T-helper 1 cell treated with Interleukin-12 subunit alpha and Interleukin-12 subunit beta and Interleukin-4 antibody, amounts not matched to agents 30 μg/mL and 1 μg/mL, for 36 hours (primary cell): ENCODE results near the gene C15orf62.

ENCODE experiments used
- H3K27ac Mint-ChIP-seq: one replicate; pipeline ENCODE4 v1.8.0; 2021; ENCODE audit warnings: mild to moderate bottlenecking, mixed read lengths
- H3K27me3 Mint-ChIP-seq: one replicate; pipeline ENCODE4 v1.8.0; 2021; ENCODE audit warnings: low read depth, mixed read lengths
- H3K36me3 Mint-ChIP-seq: one replicate; pipeline ENCODE4 v1.8.0; 2021; ENCODE audit warnings: low read depth, mixed read lengths
- H3K4me1 Mint-ChIP-seq: one replicate; pipeline ENCODE4 v1.8.0; 2021; ENCODE audit warnings: low read depth, mixed read lengths
- H3K4me3 Mint-ChIP-seq: one replicate; pipeline ENCODE4 v1.8.0; 2021; ENCODE audit warnings: mild to moderate bottlenecking, moderate library complexity, mixed read lengths
- H3K9me3 Mint-ChIP-seq: one replicate; pipeline ENCODE4 v1.8.0; 2021; ENCODE audit warnings: mixed read lengths

Gene C15orf62

DNA sequence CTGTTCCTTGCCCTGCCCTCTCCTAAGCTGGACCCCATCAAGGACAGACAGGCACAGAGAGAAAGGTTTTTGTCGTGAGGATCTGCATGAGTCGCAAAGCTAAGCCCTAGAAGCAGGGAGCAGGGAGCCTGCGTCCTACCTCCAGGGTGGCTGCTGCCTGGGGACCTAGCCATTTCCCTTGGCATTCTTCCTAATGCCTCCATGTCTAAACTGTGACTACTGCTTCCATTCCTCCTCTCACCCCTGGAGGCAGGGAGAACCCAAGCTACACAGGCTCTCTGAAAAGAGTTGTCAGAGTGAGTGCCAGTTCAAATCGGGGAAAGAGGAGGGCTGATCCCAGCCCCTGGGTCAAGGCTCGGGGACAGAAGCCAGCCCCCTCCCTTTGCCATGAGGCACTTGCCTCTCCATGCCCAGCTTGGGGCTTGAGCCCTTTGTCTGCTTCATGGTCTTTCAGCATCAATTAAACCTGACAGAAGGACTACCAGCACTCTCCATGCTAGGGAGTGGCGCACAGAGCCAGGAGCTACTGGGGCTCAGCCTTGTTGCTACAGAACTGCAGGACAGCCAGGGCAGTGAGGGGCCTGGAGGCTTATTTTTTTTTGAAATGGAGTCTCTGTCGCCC, 3.5 kb upstream of the C15orf62 start:
- H3K4me1 Mint-ChIP-seq: peaks cover 32% of the 10 kb centered on the region

GRCh38 chr15:40766906-40767837, 2.6 kb upstream of the C15orf62 start:
- H3K36me3 Mint-ChIP-seq: peaks cover 7% of the 10 kb centered on the region
- H3K4me3 Mint-ChIP-seq: no peak overlapping the region
- no peaks in the 10 kb centered on the region for H3K27me3 Mint-ChIP-seq
- H3K9me3 Mint-ChIP-seq: no peaks in the 10 kb centered on the region
- no peak overlapping the region for H3K27ac Mint-ChIP-seq
- H3K4me1 Mint-ChIP-seq: peaks cover 32% of the 10 kb centered on the region

More for the DNA sequence above, 3.5 kb upstream of the C15orf62 start:
- Mint-ChIP-seq H3K4me3 (no peak overlapping the region), H3K27me3 (no peaks in the 10 kb centered on the region), H3K27ac (peak overlapping the region; percentile 15), H3K36me3 (peaks cover 7% of the 10 kb centered on the region), H3K9me3 (no peaks in the 10 kb centered on the region)

DNA sequence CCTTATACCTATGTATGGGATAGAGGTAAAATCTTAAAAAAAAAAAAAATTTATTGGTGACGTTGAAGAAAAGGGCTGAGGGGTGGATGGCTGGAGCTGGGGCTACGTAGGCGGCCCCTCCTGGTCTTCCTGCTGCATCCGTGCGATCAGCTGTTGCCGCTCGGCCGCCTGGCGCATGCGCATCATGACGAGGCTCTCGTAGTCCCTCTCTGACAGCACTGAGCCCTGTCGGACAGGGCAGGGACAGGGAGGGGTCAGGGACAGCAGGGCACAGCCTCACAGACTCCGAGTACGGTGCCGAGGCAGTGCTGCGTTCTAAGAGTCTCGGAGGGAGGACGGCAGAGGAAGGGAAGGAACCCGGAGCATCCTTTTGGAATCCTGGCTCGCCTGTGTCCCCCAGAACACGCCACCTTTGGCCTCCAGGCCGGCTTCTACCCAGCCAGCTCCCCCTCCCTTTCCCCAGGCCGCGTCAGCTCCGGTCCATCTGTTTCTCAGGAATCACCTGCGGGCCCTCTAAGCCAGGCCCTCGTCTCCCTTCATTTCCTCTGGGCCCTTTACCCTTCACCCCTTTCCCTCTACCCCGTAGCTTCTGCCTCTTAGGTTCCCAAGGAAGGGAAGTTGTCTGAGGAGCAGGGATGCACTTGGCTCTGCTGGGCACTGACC, 1.8 kb upstream of the C15orf62 start:
- no peaks in the 10 kb centered on the region for H3K27me3 Mint-ChIP-seq
- no peaks in the 10 kb centered on the region for H3K9me3 Mint-ChIP-seq
- peaks cover 8% of the 10 kb centered on the region for H3K36me3 Mint-ChIP-seq
- no peak overlapping the region for H3K27ac Mint-ChIP-seq
- H3K4me3 Mint-ChIP-seq: no peak overlapping the region
- H3K4me1 Mint-ChIP-seq: peaks cover 29% of the 10 kb centered on the region

GRCh38 chr15:40768521-40769273, 1.1 kb upstream of the C15orf62 start:
- peaks cover 11% of the 10 kb centered on the region for H3K36me3 Mint-ChIP-seq
- H3K9me3 Mint-ChIP-seq: no peaks in the 10 kb centered on the region
- H3K27ac Mint-ChIP-seq: peak overlapping the region; percentile 76
- H3K4me1 Mint-ChIP-seq: peaks cover 27% of the 10 kb centered on the region
- peak overlapping the region; percentile 33 for H3K4me3 Mint-ChIP-seq
- H3K27me3 Mint-ChIP-seq: no peaks in the 10 kb centered on the region

GRCh38 chr15:40770147-40770721, 454 bp downstream of the C15orf62 start:
- Mint-ChIP-seq H3K36me3 (peaks cover 14% of the 10 kb centered on the region), H3K27ac (peak overlapping the region; percentile 76), H3K4me3 (no peak overlapping the region), H3K4me1 (peaks cover 20% of the 10 kb centered on the region), H3K9me3 (no peaks in the 10 kb centered on the region), H3K27me3 (no peaks in the 10 kb centered on the region)

- no peaks in the 10 kb centered on the region for H3K27me3 Mint-ChIP-seq
- H3K4me3 Mint-ChIP-seq: no peak overlapping the region
- peaks cover 13% of the 10 kb centered on the region for H3K4me1 Mint-ChIP-seq
- H3K9me3 Mint-ChIP-seq: no peaks in the 10 kb centered on the region
- no peak overlapping the region for H3K27ac Mint-ChIP-seq
- H3K36me3 Mint-ChIP-seq: peaks cover 14% of the 10 kb centered on the region
These were observed 1.5 kb downstream of the C15orf62 start for GRCh38 chr15:40771242-40771641.

DNA sequence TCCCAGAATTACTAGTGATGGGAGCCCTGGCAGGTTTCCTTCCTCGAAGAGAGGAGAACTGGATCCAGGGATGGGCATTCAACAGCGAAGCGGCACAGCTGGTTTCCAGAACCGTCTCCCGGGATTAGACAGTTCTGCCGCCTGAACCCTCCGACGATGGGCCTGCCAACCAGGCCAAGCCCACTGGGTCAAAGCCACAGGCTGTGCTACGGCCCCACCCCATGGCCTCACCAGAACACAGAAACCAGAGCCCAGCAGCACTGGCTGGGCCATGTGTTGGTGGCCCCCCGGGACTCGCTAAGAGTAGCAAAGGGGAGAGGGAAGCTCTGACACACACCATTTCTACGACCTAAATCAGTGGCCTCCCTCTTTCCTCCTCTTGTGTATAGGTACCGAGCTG, 2.2 kb downstream of the C15orf62 start:
- H3K4me3 Mint-ChIP-seq: no peak overlapping the region
- H3K27ac Mint-ChIP-seq: no peak overlapping the region
- no peaks in the 10 kb centered on the region for H3K27me3 Mint-ChIP-seq
- H3K4me1 Mint-ChIP-seq: peaks cover 17% of the 10 kb centered on the region
- H3K36me3 Mint-ChIP-seq: peaks cover 17% of the 10 kb centered on the region
- H3K9me3 Mint-ChIP-seq: no peaks in the 10 kb centered on the region

GRCh38 chr15:40773496-40773895, 3.7 kb downstream of the C15orf62 start:
- no peak overlapping the region for H3K27ac Mint-ChIP-seq
- H3K9me3 Mint-ChIP-seq: no peaks in the 10 kb centered on the region
- no peaks in the 10 kb centered on the region for H3K27me3 Mint-ChIP-seq
- H3K4me3 Mint-ChIP-seq: no peak overlapping the region
- H3K36me3 Mint-ChIP-seq: peaks cover 15% of the 10 kb centered on the region
- peaks cover 14% of the 10 kb centered on the region for H3K4me1 Mint-ChIP-seq

DNA sequence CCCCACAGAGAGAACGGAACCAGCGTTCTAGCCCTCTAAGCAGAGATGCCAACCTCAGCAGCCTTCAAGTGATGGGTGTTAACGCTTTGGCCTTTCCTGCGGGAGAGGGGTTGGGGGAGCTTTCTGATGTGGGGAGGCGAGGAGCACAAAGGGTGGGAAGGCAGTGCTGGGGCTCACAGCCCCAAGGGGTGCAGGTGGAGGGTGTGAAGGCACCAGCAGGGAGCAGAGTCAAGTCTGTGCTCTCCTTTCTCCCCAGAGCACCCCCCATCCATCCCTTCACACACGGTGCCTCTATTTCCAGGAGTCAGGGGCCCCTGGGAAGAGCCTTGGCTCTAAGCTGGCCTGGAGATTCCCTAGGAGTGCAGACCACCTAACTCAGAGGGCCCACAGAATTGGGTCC, 4.1 kb downstream of the C15orf62 start:
- no peaks in the 10 kb centered on the region for H3K9me3 Mint-ChIP-seq
- H3K27ac Mint-ChIP-seq: no peak overlapping the region
- no peak overlapping the region for H3K4me3 Mint-ChIP-seq
- H3K4me1 Mint-ChIP-seq: peaks cover 12% of the 10 kb centered on the region
- H3K36me3 Mint-ChIP-seq: peaks cover 16% of the 10 kb centered on the region
- H3K27me3 Mint-ChIP-seq: no peaks in the 10 kb centered on the region

DNA sequence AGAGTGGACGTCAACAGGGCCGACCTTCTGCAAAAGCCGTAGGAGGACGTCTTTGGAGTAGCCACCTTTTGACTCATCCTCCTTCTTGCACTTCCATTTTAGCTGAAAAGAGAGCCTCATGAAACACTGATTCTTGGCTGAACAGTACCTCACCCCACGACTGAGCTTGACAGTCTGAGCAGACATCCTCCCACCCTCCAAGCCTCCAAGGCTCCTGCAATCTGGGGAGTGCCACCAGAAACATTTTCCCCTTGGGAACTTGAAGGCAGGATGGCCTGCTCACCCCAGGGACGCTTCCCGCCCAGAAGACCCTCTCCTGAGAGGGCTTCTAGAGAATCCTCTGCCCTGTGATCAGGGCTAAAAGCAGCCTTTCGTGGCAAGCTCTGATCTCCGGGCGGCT, 5.2 kb downstream of the C15orf62 start:
- H3K4me3 Mint-ChIP-seq: no peak overlapping the region
- H3K9me3 Mint-ChIP-seq: no peaks in the 10 kb centered on the region
- no peaks in the 10 kb centered on the region for H3K27me3 Mint-ChIP-seq
- peaks cover 17% of the 10 kb centered on the region for H3K36me3 Mint-ChIP-seq
- no peak overlapping the region for H3K27ac Mint-ChIP-seq
- H3K4me1 Mint-ChIP-seq: peaks cover 7% of the 10 kb centered on the region

DNA sequence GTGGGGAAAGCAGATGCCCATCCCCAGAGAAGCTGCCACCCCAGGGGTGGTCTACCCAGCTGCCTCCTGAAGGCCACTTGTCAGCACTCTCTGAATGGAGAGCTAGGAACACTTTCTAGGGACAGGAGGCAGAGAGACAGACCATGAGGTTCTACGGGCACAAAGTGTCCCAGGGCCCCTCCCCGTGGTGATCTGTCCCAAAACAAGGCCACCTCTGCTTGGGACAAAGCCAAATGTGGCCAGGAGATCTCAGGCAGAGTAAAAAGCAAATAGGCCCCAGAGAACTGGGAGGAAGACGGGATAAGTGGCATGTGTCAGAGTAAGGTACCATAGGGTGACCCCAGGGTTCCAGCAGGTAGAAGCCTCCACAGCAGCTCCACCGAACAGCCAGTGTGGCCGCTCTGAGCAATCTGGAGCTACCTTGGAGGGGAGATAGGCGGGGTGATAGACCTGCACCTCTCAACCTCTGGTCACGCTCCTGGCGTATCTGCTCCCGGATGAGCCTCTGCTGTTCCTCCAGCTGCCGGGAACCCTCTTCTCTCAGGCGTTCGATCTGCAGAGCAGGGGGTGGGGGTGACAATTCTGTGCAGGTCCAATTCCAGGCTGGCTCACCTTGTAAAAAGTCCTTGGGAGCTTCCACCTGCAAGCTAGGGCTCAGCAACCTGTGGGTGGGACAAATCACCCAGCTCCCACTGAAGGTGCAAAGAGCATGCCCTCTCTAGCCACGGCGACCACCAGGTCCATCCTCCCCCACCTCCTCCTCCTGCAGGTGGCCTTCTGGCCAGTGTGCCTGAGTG, 6.2 kb downstream of the C15orf62 start:
- Mint-ChIP-seq H3K27ac (no peak overlapping the region), H3K4me1 (peaks cover 10% of the 10 kb centered on the region), H3K4me3 (no peak overlapping the region), H3K9me3 (no peaks in the 10 kb centered on the region), H3K36me3 (peaks cover 17% of the 10 kb centered on the region), H3K27me3 (no peaks in the 10 kb centered on the region)

DNA sequence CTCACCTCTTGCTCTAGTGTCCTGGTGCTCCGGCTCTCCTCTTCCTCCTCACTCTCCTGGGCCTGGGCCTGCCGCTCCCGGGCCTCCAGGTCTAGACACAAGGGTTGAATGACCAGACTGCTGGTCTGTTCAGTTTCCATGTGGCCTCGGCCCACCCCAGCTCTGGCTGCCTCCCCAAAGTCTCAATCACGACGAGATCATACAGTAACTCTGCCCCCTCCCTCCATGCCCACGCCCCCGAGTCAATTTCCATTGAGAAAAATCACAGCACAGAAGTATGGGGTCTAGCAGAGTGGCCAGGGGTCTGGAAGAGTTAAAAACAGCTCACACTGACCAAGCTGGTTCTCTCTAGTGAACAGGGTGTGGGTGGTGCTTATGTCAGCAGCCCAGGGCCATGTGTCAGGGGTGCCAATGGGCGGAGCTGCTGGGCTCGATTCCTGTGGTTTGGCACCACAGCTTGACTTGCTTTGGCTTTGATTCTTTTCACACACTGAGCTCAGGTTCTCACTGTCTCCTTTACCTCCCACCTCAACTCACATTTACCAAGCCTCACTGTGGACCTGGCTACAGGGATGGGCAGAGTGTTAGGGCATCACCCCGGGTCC, 6.9 kb downstream of the C15orf62 start:
- Mint-ChIP-seq H3K27ac (peak overlapping the region; percentile 12), H3K4me3 (no peak overlapping the region), H3K4me1 (peaks cover 10% of the 10 kb centered on the region), H3K9me3 (no peaks in the 10 kb centered on the region), H3K27me3 (no peaks in the 10 kb centered on the region), H3K36me3 (peaks cover 17% of the 10 kb centered on the region)

- Mint-ChIP-seq H3K27ac (no peak overlapping the region), H3K9me3 (no peaks in the 10 kb centered on the region), H3K27me3 (no peaks in the 10 kb centered on the region), H3K36me3 (peaks cover 9% of the 10 kb centered on the region), H3K4me1 (peaks cover 20% of the 10 kb centered on the region), H3K4me3 (no peak overlapping the region)
These were observed 12.9 kb downstream of the C15orf62 start for GRCh38 chr15:40782609-40783227.
